GM19452 (cell line): ENCODE data around the gene NXNL1.
A peak's percentile ranks its signal among the peaks of the same experiment; 100 is the strongest.

Experiments
- ATAC-seq: cut with Tn5 transposase; IDR thresholded peaks from one replicate; pipeline ENCODE4 v1.9.1; 2021; ENCODE audit not compliant: unreplicated experiment

NXNL1 gene

GRCh38 chr19:17420475-17420924 lies 40.2 kb downstream of the NXNL1 start:
- no peak for ATAC-seq

DNA sequence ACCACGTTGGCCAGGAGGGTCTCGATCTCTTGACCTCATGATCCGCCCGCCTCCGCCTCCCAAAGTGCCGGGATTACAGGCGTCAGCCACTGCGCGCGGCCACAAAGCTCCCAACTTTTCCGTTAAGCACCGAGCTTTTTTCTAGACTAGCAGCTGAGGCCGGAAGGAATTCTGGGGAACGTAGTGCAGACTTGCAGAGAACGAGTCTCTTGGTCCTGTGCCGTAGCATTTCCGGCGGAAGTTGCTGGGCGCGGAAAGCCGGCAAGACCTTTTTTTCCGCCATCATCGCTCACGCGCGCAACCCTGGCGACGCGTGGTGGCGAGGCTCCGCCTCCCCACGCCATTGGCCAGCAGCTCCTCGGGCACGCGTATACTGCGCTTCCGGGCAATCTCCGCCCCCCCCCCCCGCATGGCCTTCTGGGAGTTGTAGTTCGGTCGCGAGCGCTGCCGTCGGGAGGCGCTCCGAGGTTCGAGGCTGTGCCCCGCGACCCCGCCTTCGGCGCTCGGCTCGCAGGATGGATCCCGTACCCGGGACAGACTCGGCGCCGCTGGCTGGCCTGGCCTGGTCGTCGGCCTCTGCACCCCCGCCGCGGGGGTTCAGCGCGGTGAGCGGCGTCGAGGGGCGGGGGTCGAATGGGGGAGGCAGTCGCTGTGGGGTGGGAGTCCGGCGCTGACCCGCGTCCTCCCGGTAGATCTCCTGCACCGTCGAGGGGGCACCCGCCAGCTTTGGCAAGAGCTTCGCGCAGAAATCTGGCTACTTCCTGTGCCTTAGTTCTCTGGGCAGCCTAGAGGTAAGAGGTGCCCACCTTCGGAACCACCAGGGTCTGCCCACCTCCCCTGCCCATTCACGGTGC lies 40.9 kb downstream of the NXNL1 start, which contains the start of gene MVB12A:
Gene MVB12A (plus strand): TSS at position 427 of the 854 bp plus-strand sequence. CDS start 89 bp downstream, at position 516.
- ATAC-seq = peak; percentile 89

GRCh38 chr19:17419154-17419620 lies 41.5 kb downstream of the NXNL1 start:
- no peak for ATAC-seq

- no peak for ATAC-seq
Observed at GRCh38 chr19:17418710-17419109, 42.0 kb downstream of the NXNL1 start.

DNA sequence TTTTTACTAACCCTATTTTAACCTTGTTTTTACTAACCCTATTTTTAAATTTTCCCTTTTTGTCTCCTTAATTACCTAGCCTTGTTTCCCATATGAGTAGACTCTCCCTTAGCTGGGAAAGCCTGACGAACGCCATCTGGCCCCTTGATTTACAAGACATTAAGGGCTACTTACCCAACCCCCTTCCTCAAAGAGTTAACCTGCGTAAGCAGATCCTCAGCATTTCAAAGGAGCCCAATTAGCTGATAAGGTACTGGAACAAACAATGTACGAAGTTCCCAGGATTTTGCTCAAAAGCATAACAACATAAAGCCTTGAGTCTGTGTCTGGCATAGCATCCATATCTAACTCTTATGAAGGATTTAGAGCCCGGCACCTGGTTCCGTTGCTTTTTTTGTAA lies 45.6 kb downstream of the NXNL1 start:
- ATAC-seq = no peak

- no peak for ATAC-seq
Observed at GRCh38 chr19:17414097-17414496, 46.6 kb downstream of the NXNL1 start.

DNA sequence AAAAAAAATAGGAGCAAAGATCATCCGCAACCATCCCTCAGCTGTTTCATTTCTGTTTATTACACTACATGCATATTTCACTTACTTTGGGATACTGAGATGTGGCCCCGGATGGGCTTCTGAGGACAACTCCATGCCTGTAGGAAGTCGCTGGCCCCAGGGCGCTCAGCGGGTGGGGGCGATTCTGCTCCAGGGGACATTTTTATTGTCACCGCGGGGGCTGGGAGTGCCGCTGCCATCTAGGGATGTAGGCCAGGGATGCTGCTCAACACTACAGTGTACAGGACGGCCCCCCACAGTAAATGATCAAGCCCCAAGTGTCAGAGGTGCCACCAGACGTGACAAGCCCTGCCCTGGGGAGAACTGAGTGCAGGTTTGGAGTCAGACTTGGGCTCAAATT lies 48.9 kb downstream of the NXNL1 start:
- no peak for ATAC-seq

GRCh38 chr19:17409990-17410389 lies 50.7 kb downstream of the NXNL1 start:
- no peak for ATAC-seq

DNA sequence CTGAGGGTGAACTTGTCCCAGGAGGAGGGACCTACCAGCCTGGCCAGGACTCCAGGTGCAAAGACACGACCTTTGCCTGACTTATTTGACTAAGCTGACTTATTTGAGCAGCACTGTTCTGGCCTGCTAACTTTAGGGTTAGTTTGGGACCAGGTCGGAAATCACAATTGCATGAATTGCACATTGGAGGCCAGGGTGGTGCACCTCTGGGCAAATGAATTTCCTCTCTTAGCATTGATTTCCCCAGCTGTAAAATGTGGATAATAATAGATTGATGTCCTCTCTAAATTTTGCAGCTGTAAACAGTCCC lies 53.9 kb downstream of the NXNL1 start:
- no peak for ATAC-seq

DNA sequence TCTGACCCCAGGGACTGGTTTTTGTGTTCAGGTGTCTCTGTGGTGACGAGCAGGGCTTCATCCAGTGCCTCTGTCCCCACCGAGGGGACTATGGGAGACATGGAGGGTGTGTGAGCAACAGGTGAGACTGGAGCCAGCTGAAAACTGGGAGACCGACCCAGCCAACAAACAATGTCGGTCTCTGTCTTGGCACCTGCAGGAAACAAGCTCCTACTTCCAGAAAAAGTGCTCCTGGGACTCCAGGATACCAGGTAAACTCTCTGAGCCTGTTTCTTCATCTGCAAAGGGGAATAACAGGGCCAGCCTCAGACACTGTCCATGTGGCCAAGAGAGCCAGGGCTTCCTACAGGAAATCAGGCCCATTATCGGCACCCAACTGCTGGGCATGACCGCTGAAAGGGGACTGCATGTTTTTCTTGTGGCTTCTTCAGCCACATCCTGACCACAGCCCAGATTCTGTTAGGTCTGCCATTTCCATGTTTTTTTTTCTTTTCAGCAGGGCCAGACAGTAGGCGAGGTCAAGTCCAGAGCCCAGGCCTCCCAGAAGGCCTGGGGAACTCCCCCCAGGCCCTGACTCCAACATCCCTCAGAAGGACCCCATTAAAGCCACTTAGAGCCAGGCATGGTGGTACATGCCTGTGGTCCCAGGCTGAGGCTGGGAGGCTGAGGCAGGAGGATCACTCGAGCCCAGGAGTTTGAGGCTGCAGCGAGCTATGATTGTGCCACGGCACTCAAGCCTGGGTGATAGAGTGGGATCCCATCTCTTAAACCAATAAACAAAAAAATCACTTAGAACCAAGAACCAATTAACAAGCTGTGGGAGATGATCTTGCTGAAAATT lies 54.5 kb downstream of the NXNL1 start:
- ATAC-seq = peak; percentile 19
